ENCODE results near the gene P2RY6.

DNA sequence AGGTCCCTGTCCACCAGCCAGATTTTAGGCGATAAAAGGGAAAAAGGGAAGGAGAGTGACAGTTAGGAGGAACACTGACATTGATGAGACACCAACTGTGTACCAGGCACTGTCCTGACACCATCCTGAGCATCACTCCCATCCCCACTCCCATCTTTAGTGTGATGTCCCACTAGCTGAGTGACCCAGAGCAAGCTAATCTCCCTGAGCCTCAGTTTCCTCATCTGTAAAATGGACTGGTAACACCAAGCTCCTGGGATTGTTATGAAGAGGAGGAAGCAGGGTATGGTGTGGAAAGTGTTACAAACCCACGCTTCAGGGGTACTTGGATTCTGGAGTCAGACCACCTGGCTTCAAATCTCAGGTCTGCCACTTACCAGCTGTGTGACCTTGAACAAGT lies 8.5 kb upstream of the P2RY6 start:
- TF ChIP-seq EP300 (IDR thresholded peaks at IDR 0.05) = no peak
- TF ChIP-seq, protein P1, sequence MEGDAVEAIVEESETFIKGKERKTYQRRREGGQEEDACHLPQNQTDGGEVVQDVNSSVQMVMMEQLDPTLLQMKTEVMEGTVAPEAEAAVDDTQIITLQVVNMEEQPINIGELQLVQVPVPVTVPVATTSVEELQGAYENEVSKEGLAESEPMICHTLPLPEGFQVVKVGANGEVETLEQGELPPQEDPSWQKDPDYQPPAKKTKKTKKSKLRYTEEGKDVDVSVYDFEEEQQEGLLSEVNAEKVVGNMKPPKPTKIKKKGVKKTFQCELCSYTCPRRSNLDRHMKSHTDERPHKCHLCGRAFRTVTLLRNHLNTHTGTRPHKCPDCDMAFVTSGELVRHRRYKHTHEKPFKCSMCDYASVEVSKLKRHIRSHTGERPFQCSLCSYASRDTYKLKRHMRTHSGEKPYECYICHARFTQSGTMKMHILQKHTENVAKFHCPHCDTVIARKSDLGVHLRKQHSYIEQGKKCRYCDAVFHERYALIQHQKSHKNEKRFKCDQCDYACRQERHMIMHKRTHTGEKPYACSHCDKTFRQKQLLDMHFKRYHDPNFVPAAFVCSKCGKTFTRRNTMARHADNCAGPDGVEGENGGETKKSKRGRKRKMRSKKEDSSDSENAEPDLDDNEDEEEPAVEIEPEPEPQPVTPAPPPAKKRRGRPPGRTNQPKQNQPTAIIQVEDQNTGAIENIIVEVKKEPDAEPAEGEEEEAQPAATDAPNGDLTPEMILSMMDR (IDR thresholded peaks at IDR 0.05) = no peak
- TF ChIP-seq POLR2AphosphoS5 (IDR thresholded peaks at IDR 0.05) = no peak
